Activated naive CD4-positive, alpha-beta T cell treated with anti-CD3 and anti-CD28 coated beads for 36 hours (primary cell): ENCODE data around the gene SLC25A25. TPM values are rescaled to one million over a fixed set of nuclear protein-coding genes. Genes with fewer than 3 reads are reported as not detected.

Source experiments
- CTCF ChIA-PET: fragments of 350-600 bp; sonication (Branson Sonifier 250); formaldehyde crosslinking; loops from one replicate; lab custom pipeline; 2021; ENCODE audit warnings: antibody characterized with exemption; lab: Charles Lee
- DNase-seq: peaks from one replicate; pipeline ENCODE4 v3.0.0-alpha.2; 2020
- H3K27ac Mint-ChIP-seq: one replicate; pipeline ENCODE4 v1.8.0; 2021; ENCODE audit warnings: mild to moderate bottlenecking, mixed read lengths
- H3K27me3 Mint-ChIP-seq: one replicate; pipeline ENCODE4 v1.8.0; 2021; ENCODE audit warnings: low read depth, mixed read lengths
- H3K36me3 Mint-ChIP-seq: one replicate; pipeline ENCODE4 v1.8.0; 2021; ENCODE audit warnings: low read depth, mixed read lengths
- H3K4me1 Mint-ChIP-seq: one replicate; pipeline ENCODE4 v1.8.0; 2021; ENCODE audit warnings: low read depth, mixed read lengths
- H3K4me3 Mint-ChIP-seq: one replicate; pipeline ENCODE4 v1.8.0; 2021; ENCODE audit warnings: mild to moderate bottlenecking, moderate library complexity, mixed read lengths
- H3K9me3 Mint-ChIP-seq: one replicate; pipeline ENCODE4 v1.8.0; 2021; ENCODE audit warnings: mixed read lengths
- intact Hi-C: fragments of 100-400 bp; cut with micrococcal nuclease; formaldehyde crosslinking; loops from one replicate; pipeline ENCODE4 v1.15.1; 2023
- total RNA-seq, 2 experiments: library from RNA; stranded (reverse); gene quantifications; one replicate each; pipeline ENCODE4 v1.2.3, GENCODE V29; 2021

Gene SLC25A25
- total RNA-seq, 2 experiments from 2014 or later = 12.0 to 12.7 TPM

DNA sequence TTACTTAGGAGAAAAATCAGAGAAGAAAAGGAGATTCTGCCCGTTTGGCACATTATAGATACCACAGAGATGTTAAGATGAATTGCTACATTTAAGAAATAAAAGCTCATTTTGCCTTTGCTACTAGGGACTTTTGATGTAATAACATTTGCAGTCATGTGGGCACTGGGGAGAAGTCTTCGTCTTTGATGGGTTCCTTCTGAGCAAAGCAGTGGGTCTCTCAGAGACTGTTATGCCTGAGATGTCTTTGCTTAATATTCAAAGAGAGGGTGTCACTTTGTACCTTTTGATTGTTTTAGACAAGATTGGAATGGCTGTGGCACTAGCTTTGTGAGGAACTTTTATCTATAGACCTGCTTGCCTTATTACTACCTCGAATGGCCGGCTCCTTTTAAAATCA is 25.0 kb downstream of the SLC25A25 start:
- Mint-ChIP-seq H3K4me3 (no peak overlapping the region), H3K4me1 (peaks cover 81% of the 10 kb centered on the region), H3K27me3 (no peaks in the 10 kb centered on the region), H3K27ac (peak overlapping the region; percentile 95), H3K9me3 (no peaks in the 10 kb centered on the region), H3K36me3 (peaks cover 2% of the 10 kb centered on the region)
- CTCF ChIA-PET = interaction anchor here (0.6 to 4.6 kb wide), 11 partner anchors 10 to 150 kb away, joined by 3 to 22 read pairs (median 4); no protein-coding TSS in a partner anchor
- DNase-seq = no peak
- intact Hi-C loops = loop anchor here (5.0 kb wide), 1 partner anchor 136 kb away; no protein-coding TSS in a partner anchor

GRCh38 chr9:128094166-128094949 is 26.3 kb downstream of the SLC25A25 start:
- peak overlapping the region; percentile 95 for H3K27ac Mint-ChIP-seq
- peaks cover 87% of the 10 kb centered on the region for H3K4me1 Mint-ChIP-seq
- intact Hi-C loops = loop anchor here (1.0 to 5.0 kb wide), 4 partner anchors 22 to 137 kb away; partner anchors contain the start of gene NAIF1
- CTCF ChIA-PET = interaction anchor here (0.9 to 4.6 kb wide), 5 partner anchors 9 to 23 kb away, joined by 3 to 22 read pairs (median 3); no protein-coding TSS in a partner anchor
- peak; percentile 91 for DNase-seq
- no peaks in the 10 kb centered on the region for H3K9me3 Mint-ChIP-seq
- no peaks in the 10 kb centered on the region for H3K27me3 Mint-ChIP-seq
- peaks cover 2% of the 10 kb centered on the region for H3K36me3 Mint-ChIP-seq
- peak overlapping the region; percentile 65 for H3K4me3 Mint-ChIP-seq

GRCh38 chr9:128094950-128095544 is 27.0 kb downstream of the SLC25A25 start:
- CTCF ChIA-PET = interaction anchor here (0.7 to 4.6 kb wide), 5 partner anchors 8 to 23 kb away, joined by 3 to 22 read pairs (median 4); no protein-coding TSS in a partner anchor
- Mint-ChIP-seq H3K27me3 (no peaks in the 10 kb centered on the region), H3K9me3 (no peaks in the 10 kb centered on the region), H3K4me1 (peaks cover 87% of the 10 kb centered on the region), H3K36me3 (no peaks in the 10 kb centered on the region), H3K4me3 (peak overlapping the region; percentile 65), H3K27ac (peak overlapping the region; percentile 95)
- intact Hi-C loops = loop anchor here (1.0 to 5.0 kb wide), 4 partner anchors 23 to 138 kb away; partner anchors contain the start of gene NAIF1
- no peak for DNase-seq

DNA sequence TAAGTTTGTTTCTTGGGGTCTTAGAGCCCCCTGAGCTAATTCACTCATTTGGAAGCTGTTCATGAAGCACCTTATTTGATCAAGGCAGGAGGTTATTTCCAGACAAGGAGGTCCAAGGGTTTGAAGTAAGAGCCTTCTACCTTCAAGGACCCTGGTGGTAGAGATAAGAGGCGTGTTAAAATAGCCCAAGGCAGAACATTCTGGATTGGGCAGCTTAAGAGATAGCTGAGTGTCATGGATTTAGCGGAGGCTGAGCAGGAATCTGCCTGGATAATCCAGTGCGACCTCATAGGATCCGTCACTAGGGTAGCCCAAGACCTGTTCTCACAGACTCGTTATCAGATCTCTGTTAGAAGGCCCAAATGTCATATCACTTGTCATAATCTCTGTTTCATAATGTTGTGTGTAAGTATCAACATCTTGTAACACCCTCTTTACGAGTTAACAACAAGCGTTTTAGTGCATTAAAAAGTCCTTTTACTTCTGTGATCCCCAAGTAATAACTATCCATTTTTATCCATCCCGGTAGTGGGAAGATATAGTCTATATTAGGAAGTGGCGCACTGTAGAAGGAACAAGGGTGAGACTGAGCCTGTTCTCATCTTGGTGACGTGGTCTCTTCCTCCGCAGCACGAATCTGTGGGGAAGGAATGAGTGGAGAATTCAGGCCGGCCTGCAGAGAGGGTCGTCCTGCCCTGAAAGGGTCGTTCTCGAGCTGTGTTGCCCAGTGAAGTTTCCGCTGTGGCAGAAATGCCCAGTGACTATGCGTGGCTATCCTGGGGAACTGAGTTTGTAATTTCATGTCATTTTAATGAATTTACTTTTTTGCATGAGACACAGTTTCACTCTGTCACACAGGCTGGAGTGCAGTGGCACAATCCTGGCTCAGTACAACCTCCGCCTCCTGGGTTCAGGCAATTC is 28.8 kb downstream of the SLC25A25 start:
- H3K9me3 Mint-ChIP-seq = no peaks in the 10 kb centered on the region
- CTCF ChIA-PET = interaction anchor here (0.7 to 2.1 kb wide), 7 partner anchors 12 to 63 kb away, joined by 3 to 9 read pairs (median 3); no protein-coding TSS in a partner anchor
- H3K4me3 Mint-ChIP-seq = no peak overlapping the region
- intact Hi-C loops = no loop called here
- no peaks in the 10 kb centered on the region for H3K27me3 Mint-ChIP-seq
- peaks cover 77% of the 10 kb centered on the region for H3K4me1 Mint-ChIP-seq
- no peak overlapping the region for H3K27ac Mint-ChIP-seq
- H3K36me3 Mint-ChIP-seq = peaks cover 4% of the 10 kb centered on the region
- no peak for DNase-seq

DNA sequence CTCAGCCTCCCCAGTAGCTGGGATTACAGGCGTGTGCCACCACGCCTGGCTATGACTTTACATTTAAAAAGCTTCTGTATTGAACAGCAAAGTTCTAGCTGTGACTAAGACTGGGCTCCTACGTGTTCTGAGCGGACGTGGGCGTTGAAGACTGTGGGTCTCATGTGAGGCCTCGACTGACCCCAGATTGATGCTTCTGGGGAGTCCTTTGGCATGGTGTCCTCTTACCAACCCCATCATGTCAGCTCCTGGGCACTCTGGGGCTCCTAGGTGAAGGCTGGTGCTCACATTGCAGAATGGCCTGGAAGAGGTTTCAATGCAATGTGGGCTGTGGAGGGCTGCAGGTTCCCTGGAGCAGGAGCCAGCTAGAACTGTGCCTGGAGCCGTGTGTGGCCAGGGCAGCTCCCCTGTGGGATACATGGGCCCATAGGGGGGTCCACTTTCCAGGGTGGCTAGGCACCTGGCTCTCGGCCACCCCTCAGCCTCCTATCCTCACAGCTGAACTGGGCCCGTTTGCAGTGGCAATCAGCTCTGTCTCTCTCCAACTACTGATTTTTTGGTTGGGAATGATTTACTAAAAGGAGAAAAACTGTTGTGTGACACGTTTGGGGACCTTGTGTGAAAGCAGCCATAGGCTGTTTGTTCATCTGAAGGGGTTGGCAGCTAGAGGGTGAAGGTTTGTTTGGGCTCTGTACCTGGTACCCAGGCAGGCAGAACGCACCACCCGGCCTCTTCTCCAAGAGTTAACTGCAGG is 29.7 kb downstream of the SLC25A25 start:
- DNase-seq = no peak
- intact Hi-C loops = no loop called here
- CTCF ChIA-PET = interaction anchor here (0.7 to 2.1 kb wide), 6 partner anchors 13 to 64 kb away, joined by 3 to 9 read pairs (median 4); no protein-coding TSS in a partner anchor
- Mint-ChIP-seq H3K27me3 (no peaks in the 10 kb centered on the region), H3K4me3 (peak overlapping the region; percentile 38), H3K4me1 (peaks cover 74% of the 10 kb centered on the region), H3K36me3 (peaks cover 13% of the 10 kb centered on the region), H3K9me3 (no peaks in the 10 kb centered on the region), H3K27ac (peak overlapping the region; percentile 46)

- CTCF ChIA-PET = interaction anchor here (1.5 kb wide), 3 partner anchors 12 to 64 kb away, joined by 5 to 9 read pairs (median 6); no protein-coding TSS in a partner anchor
These were observed 30.5 kb downstream of the SLC25A25 start for GRCh38 chr9:128098297-128099230.

DNA sequence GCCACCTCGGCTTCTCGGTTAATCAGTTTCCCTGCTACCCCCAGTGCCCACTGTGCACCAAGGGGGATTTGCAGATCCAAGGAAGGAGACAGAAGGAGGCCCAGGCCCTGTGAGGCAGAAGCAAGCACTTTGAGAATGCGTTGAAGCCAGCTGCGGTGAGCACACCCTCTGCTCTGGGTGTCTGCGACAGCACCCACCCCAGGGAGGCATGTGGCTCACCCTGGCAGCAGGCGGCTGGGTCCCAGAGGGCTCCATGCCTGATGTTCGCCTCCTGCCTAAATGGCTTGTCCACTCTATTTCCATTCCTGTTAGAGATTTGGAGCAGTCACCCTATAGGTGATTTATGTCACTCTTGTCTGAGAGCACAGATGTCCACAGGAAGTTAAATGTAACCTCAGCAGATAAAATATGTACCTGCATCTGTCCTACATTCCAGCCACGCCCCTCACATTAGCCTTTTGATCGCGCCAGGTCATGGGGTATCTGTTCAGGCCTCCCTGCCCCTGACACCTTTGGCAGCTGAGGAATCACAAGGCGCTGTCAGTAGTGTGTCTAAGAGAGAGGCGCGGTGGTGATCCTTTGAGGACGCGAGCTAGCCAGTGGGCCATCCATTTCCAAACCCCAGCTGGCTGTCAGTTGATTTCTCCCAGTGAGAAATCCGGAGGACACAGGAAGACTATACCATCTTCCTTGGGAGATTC is 31.3 kb downstream of the SLC25A25 start:
- CTCF ChIA-PET = interaction anchor here (1.1 to 1.5 kb wide), 4 partner anchors 15 to 27 kb away, joined by 3 to 5 read pairs (median 4); no protein-coding TSS in a partner anchor
- Mint-ChIP-seq H3K27ac (no peak overlapping the region), H3K36me3 (peaks cover 20% of the 10 kb centered on the region), H3K27me3 (no peaks in the 10 kb centered on the region), H3K4me1 (peaks cover 70% of the 10 kb centered on the region), H3K4me3 (no peak overlapping the region), H3K9me3 (no peaks in the 10 kb centered on the region)
- intact Hi-C loops = no loop called here
- no peak for DNase-seq

More at GRCh38 chr9:128098297-128099230, 30.5 kb downstream of the SLC25A25 start:
- peaks cover 15% of the 10 kb centered on the region for H3K36me3 Mint-ChIP-seq
- peaks cover 74% of the 10 kb centered on the region for H3K4me1 Mint-ChIP-seq
- H3K4me3 Mint-ChIP-seq = peak overlapping the region; percentile 38
- DNase-seq = peak; percentile 84
- peak overlapping the region; percentile 46 for H3K27ac Mint-ChIP-seq
- no peaks in the 10 kb centered on the region for H3K27me3 Mint-ChIP-seq
- no peaks in the 10 kb centered on the region for H3K9me3 Mint-ChIP-seq
- intact Hi-C loops = no loop called here

DNA sequence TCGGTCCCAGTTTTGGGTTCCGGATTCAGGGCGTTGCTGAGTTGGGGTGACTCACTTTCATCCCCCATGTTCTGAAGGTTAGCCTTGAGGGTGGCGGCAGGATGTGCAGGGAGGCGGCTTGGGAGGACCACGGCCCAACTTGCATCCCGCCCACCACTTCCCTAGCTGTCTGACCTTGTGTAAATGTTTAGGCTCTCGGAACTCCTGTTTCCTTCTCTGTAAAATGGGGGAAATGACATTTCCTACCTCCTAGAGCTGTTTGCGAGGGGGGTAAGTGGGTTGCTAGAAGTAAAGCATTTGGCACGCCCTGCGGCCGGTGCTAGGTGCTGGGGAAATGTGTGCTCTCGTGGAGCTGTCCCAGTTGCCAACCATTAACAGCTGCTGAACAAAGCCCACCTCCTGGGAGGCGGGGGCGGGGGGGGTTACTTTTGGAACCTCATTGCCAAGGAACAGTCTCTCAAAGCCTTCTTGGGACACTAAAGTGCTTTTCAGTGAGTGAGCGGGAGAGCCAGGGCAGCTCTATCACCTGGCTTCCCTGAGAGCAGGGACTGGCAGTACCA is 32.0 kb downstream of the SLC25A25 start:
- Mint-ChIP-seq H3K4me3 (no peak overlapping the region), H3K27ac (no peak overlapping the region), H3K36me3 (peaks cover 20% of the 10 kb centered on the region), H3K4me1 (peaks cover 64% of the 10 kb centered on the region), H3K27me3 (no peaks in the 10 kb centered on the region), H3K9me3 (no peaks in the 10 kb centered on the region)
- DNase-seq = no peak
- CTCF ChIA-PET = interaction anchor here (1.1 to 1.5 kb wide), 4 partner anchors 14 to 27 kb away, joined by 3 to 5 read pairs (median 4); no protein-coding TSS in a partner anchor
- intact Hi-C loops = no loop called here

DNA sequence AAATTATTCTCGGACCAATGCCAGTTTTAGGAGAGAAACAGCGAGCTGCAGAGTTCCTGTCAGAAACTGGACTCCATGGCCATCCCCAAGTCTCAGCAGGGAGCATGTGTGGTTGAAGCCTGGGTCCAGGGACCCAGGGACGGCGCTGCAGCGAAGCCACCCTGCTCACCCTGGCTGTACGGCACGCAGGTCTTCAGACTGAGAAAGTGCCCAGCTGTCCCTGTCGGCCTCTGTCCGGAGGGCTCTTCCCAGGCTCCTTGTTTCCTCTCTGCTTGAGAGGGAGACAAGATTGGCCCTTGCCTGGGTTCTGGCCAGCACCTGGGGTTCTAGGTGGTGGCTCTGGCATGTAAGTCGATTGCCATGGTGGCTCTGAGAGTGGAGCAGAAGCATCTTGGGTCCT is 32.5 kb downstream of the SLC25A25 start:
- Mint-ChIP-seq H3K4me3 (no peak overlapping the region), H3K4me1 (peaks cover 58% of the 10 kb centered on the region), H3K9me3 (no peaks in the 10 kb centered on the region), H3K36me3 (peaks cover 20% of the 10 kb centered on the region), H3K27me3 (no peaks in the 10 kb centered on the region), H3K27ac (no peak overlapping the region)
- CTCF ChIA-PET = interaction anchor here (1.1 to 1.5 kb wide), 4 partner anchors 14 to 28 kb away, joined by 3 to 5 read pairs (median 4); no protein-coding TSS in a partner anchor
- intact Hi-C loops = no loop called here
- no peak for DNase-seq
